Endothelial cell (in vitro differentiated cells): ENCODE measurements around the gene BCAP29. TPM values are rescaled to one million over a fixed set of nuclear protein-coding genes. Genes with fewer than 3 reads are reported as not detected.

Experiments
- DNase-seq: peaks from one replicate; pipeline ENCODE4 v3.0.0; 2021; ENCODE audit warnings: low spot score
- H3K27ac Mint-ChIP-seq: one replicate; pipeline ENCODE4 v1.8.0; 2021; ENCODE audit warnings: mixed read lengths, inconsistent platforms; ENCODE audit not compliant: unreplicated experiment
- H3K27me3 Mint-ChIP-seq: one replicate; pipeline ENCODE4 v1.8.0; 2021; ENCODE audit warnings: mild to moderate bottlenecking, moderate library complexity, mixed read lengths, inconsistent platforms; ENCODE audit not compliant: unreplicated experiment
- H3K36me3 Mint-ChIP-seq: one replicate; pipeline ENCODE4 v1.8.0; 2021; ENCODE audit warnings: mild to moderate bottlenecking, low read depth, mixed read lengths, inconsistent platforms; ENCODE audit not compliant: unreplicated experiment
- H3K4me1 Mint-ChIP-seq: one replicate; pipeline ENCODE4 v1.8.0; 2021; ENCODE audit warnings: mild to moderate bottlenecking, mixed read lengths, inconsistent platforms; ENCODE audit not compliant: unreplicated experiment
- H3K4me3 Mint-ChIP-seq: one replicate; pipeline ENCODE4 v1.8.0; 2021; ENCODE audit warnings: mild to moderate bottlenecking, mixed read lengths, inconsistent platforms; ENCODE audit not compliant: unreplicated experiment
- H3K9me3 Mint-ChIP-seq: one replicate; pipeline ENCODE4 v1.8.0; 2021; ENCODE audit warnings: mixed read lengths, inconsistent platforms; ENCODE audit not compliant: unreplicated experiment
- CTCF ChIP-seq: fragments of 200-600 bp; sonication (generic); IDR thresholded peaks from one replicate; pipeline ENCODE4 v1.5.0; 2021; ENCODE audit warnings: antibody characterized with exemption; ENCODE audit not compliant: unreplicated experiment
- total RNA-seq: library from RNA; stranded (reverse); fragmentation: NEBNext Ultra II Directional; extraction: Animal tissue kit (Norgen Biotek cat#: 25700); gene quantifications from one replicate; pipeline ENCODE4 v1.2.1, GENCODE V29; 2021; ENCODE audit not compliant: unreplicated experiment

The BCAP29 gene
- total RNA-seq, 1 donor from 2014 or later = 114 TPM

DNA sequence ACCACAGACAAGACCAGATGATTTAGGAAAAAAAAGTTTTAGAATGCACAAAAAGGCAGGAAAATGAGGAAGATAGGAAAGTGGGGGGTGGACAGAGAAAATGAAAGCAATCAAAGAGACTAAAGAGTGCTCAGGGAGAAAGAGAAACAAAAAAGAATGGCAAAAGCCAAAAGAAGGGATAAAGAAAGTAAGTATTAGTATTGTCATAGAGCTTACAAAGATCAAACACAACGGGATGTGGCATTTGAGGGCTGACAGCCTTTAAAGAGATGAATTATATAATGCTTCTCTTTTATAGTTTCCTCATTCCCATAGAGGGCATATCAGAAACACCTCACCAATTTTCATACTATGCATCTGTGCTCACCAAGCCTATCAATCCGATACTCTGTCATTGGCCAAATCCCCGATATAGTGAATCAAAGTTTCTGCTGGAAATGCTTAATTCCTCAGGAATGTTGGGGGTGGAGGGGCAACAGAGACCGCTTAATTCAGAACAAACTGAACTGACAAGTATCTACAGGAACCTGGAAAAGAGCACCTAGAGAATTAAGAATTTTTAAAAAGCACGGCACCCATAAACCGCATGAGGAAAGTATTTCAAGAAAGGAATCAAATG lies 19.0 kb upstream of the BCAP29 start:
- Mint-ChIP-seq H3K4me3 (peak overlapping the region; percentile 56), H3K27ac (no peak overlapping the region), H3K27me3 (peaks cover 4% of the 10 kb centered on the region), H3K4me1 (peaks cover 36% of the 10 kb centered on the region), H3K36me3 (peaks cover 3% of the 10 kb centered on the region), H3K9me3 (no peaks in the 10 kb centered on the region)
- no peak for DNase-seq
- TF ChIP-seq CTCF = no peak

DNA sequence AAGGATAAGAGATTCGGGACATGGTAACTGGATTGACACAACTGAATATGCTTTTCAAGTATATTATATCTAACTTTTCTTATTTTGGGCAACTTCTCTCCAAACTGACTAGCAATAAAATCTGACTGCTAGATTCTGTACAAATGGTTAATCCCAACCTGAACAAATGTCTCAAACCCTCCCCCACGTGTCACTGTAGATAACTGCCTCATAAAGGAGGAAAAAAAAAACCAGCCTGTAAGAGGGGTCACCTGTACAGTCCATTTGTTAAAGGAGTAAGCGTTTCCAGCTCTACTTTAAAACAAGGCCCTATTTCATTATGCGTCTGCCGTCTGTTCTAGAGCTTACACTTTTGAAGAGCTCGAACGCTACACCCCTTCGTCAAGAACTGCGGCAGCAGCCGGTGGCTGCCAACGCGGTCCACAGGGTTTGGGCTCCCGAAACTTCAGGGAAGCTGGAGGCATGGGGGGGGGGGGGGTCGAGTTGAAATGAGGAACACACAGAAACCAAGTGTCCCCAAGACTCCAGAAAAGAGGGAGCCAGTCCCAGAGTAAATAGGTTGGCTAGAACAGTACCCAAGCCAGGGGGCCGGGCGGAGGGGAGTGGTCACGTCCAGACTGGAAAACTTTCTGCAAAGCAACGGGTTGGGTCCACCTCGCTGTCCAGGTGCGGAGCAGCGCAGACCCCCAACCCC lies 16.8 kb upstream of the BCAP29 start:
- Mint-ChIP-seq H3K4me1 (peaks cover 36% of the 10 kb centered on the region), H3K36me3 (peaks cover 3% of the 10 kb centered on the region), H3K9me3 (no peaks in the 10 kb centered on the region), H3K27ac (peak overlapping the region; percentile 57), H3K4me3 (peak overlapping the region; percentile 92), H3K27me3 (peaks cover 4% of the 10 kb centered on the region)
- TF ChIP-seq CTCF = no peak
- DNase-seq = no peak

DNA sequence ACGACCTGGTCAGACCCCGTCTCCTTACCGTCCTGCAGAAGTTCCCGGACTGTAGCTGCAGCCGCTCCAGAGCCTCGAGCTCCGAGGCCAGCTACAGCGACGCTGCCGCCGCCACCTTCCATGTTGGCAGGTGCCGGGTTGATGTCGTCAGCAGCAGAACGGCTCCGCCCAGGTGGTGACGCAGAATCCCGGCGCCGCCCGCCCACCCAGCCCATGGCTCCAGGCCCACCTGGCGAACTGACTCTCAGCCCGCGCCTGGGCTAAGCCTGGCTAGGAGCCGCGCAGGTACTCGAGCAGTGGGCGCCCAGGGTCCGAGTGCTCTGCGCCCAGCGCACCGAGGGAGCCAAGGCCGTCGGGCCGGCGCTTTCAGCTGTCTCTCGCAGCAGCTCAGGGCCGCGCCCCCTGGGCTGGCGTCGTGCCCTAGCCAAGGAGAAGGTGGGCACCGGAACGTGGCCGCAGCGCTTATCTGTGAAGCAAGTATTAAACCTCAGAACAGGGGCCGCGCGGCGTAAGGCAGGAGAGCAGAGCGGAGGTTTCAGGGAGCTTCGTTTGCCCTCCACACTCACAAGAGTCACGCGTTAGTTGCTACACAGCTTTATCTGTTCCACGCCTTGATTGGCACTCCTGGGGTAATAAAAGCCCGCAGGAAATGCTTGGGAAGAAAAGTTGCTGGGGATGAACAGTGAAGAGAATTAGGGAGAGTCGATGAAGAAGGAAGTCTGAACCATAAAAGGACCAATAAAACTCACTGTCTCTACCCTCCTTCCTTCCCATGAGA lies 16.1 kb upstream of the BCAP29 start, which contains the start of the genes COG5 and DUS4L:
TSS of gene COG5 (minus strand) at position 146 of the 778 bp plus-strand sequence. CDS start at position 122, 24 bp downstream.
TSS of gene DUS4L (plus strand) at position 197 of the 778 bp plus-strand sequence. CDS start 3,100 bp downstream, outside the sequence.
- H3K27me3 Mint-ChIP-seq = peaks cover 4% of the 10 kb centered on the region
- peaks cover 36% of the 10 kb centered on the region for H3K4me1 Mint-ChIP-seq
- H3K27ac Mint-ChIP-seq = peak within 1 kb of the TSS; percentile 74
- H3K4me3 Mint-ChIP-seq = peak within 1 kb of the TSS; percentile 92
- no peak for TF ChIP-seq CTCF
- DNase-seq = peak; percentile 79
- peaks cover 3% of the 10 kb centered on the region for H3K36me3 Mint-ChIP-seq
- H3K9me3 Mint-ChIP-seq = no peaks in the 10 kb centered on the region

DNA sequence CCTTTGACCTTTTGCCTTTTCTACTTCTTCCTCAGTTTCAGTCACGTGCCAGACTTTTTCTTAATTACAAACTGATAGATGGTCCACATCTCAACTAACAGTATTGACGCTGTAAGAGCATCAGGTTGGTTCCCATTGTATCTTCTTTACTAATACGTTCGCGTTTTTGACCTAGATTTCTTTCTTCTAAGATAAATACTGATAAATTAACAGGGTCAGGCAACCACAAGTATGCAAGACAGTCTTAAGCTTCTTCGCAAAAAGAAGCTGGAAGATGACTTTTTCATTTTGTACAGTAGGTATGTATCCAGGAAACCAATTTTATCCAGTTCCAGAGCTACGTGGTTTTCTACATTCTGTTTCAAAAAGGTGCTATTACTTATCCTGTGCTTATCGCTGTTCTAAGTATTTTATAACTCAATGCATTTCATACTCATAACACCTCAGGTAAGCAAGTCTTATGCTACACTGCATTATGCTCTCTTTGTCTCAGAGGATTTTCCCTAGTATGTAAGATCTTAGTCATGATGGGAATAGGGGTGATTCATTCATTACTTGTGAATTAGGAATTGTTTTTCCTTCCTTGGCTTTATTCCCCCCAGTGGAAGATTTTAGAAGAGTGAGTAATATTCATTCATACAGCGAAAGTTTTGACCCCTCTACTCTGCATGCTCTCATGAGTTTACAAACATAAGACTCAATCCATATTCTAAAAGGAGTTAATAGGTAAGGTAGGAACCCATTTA lies 15.3 kb upstream of the BCAP29 start:
- no peak for TF ChIP-seq CTCF

More for the DNA sequence above, 15.3 kb upstream of the BCAP29 start:
- peak overlapping the region; percentile 74 for H3K27ac Mint-ChIP-seq
- no peak for DNase-seq
- peaks cover 3% of the 10 kb centered on the region for H3K36me3 Mint-ChIP-seq
- H3K4me1 Mint-ChIP-seq = peaks cover 36% of the 10 kb centered on the region
- no peaks in the 10 kb centered on the region for H3K9me3 Mint-ChIP-seq
- H3K4me3 Mint-ChIP-seq = peak overlapping the region; percentile 91
- H3K27me3 Mint-ChIP-seq = peaks cover 4% of the 10 kb centered on the region
